Measurements from ENCODE around the gene ADAM8. TPM values are rescaled to one million over a fixed set of nuclear protein-coding genes. Genes with fewer than 3 reads are reported as not detected.

The ADAM8 gene
- polyA plus RNA-seq, 1 donor (not counting 4 experiments of a cell fraction or from before 2014, with no cell fraction given): 42.0 TPM

DNA sequence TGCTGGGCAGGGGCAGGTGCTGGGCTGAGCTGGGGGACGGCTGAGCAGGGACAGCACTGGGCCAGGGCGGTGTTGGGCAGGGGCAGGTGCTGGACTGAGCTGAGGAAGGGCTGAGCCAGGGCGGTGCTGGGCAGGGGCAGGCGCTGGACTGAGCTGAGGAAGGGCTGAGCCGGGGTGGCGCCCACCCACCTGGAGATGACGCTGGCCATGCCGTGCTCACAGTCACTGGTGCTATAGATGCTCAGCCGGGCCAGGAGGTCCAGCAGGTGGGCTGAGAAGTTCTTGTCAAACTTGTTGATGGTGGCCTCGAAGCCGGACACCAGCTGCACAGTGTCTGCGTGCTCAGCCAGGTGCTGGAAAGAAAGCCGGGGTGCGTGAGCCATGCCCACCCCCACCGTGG lies 4.4 kb upstream of the ADAM8 start:
- H3K27me3 ChIP-seq (ENCODE audit: control insufficient read depth, extremely low read depth, insufficient read depth, low read length): no peaks in the 10 kb centered on the region
- DNase-seq (ENCODE audit: low read depth, low spot score): no peak
- TF ChIP-seq, protein P1, sequence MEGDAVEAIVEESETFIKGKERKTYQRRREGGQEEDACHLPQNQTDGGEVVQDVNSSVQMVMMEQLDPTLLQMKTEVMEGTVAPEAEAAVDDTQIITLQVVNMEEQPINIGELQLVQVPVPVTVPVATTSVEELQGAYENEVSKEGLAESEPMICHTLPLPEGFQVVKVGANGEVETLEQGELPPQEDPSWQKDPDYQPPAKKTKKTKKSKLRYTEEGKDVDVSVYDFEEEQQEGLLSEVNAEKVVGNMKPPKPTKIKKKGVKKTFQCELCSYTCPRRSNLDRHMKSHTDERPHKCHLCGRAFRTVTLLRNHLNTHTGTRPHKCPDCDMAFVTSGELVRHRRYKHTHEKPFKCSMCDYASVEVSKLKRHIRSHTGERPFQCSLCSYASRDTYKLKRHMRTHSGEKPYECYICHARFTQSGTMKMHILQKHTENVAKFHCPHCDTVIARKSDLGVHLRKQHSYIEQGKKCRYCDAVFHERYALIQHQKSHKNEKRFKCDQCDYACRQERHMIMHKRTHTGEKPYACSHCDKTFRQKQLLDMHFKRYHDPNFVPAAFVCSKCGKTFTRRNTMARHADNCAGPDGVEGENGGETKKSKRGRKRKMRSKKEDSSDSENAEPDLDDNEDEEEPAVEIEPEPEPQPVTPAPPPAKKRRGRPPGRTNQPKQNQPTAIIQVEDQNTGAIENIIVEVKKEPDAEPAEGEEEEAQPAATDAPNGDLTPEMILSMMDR (optimal IDR thresholded peaks at IDR 0.05 in 1 of 3, IDR thresholded peaks at IDR 0.05 in 1 of 3, conservative IDR thresholded peaks at IDR 0.05 in 1 of 3; ENCODE audit: extremely low read depth in 1 of 3, insufficient read depth in 2 of 3, low read length in 3 of 3): no peak
- TF ChIP-seq EZH2 (IDR thresholded peaks at IDR 0.05; ENCODE audit: low read length): no peak
- H3K36me3 ChIP-seq (ENCODE audit: control insufficient read depth in 2 of 2, extremely low read depth in 1 of 2, insufficient read depth in 2 of 2, low read length in 2 of 2): peaks cover 20 to 31% of the 10 kb centered on the region in 2 experiments
- H3K27ac ChIP-seq (ENCODE audit: control insufficient read depth, insufficient read depth, low read length): no peak overlapping the region
- peaks cover 6% of the 10 kb centered on the region for H3K79me2 ChIP-seq (ENCODE audit: control insufficient read depth, insufficient read depth, low read length)
- no peak overlapping the region for H2AFZ ChIP-seq (ENCODE audit: control insufficient read depth, low read length)
- no peaks in the 10 kb centered on the region for H3K9me3 ChIP-seq (ENCODE audit: control insufficient read depth, low read depth, low read length)
- H3K4me2 ChIP-seq (ENCODE audit: control insufficient read depth, extremely low read depth, insufficient read depth, low read depth, low read length): no peak overlapping the region
- H3K9me1 ChIP-seq (ENCODE audit: control insufficient read depth, extremely low read depth, insufficient read depth, low read length): no peaks in the 10 kb centered on the region
- H3K4me3 ChIP-seq (ENCODE audit: control insufficient read depth in 2 of 3, extremely low read depth in 1 of 3, insufficient read depth in 2 of 3, low read depth in 1 of 3, low read length in 3 of 3): no peak overlapping the region
- no peak for FAIRE-seq
- no peak overlapping the region for H3K9ac ChIP-seq (ENCODE audit: control insufficient read depth, extremely low read depth, insufficient read depth, low read length)
- H4K20me1 ChIP-seq (ENCODE audit: control insufficient read depth, extremely low read depth, insufficient read depth, low read length): no peaks in the 10 kb centered on the region
- dilution Hi-C loops (cut with MboI; ENCODE audit: extremely low pct_ligation_motif_present, low sequenced_read_pairs): no loop called here
- H3K4me1 ChIP-seq (ENCODE audit: control insufficient read depth, extremely low read depth, insufficient read depth, low read length): peaks cover 27% of the 10 kb centered on the region

DNA sequence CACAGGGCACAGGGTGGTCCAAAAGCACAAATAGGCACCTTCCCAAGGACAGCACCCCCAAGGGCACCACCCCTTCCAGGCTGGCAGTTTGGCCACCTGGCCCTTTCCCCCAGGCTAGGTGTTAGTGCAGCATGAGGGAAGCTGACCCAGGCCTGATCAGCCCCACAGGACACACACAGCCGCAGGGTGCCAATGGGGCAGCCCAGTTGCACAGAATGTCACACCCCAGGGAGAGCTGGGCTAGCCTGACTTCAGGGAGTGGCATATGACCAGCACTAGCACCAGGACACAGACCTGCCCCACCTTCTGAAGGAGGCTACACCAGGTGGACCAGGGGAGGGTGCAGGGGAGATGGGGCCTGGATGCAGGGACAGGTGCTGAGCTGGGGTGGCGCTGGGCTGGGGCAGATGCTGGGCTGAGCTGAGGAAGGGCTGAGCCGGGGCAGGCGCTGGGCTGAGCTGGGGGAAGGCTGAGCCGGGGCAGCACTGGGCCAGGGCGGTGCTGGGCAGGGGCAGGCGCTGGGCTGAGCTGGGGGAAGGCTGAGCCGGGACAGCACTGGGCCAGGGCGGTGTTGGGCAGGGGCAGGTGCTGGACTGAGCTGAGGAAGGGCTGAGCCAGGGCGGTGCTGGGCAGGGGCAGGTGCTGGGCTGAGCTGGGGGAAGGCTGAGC lies 3.9 kb upstream of the ADAM8 start:
- H3K36me3 ChIP-seq (ENCODE audit: control insufficient read depth in 2 of 2, extremely low read depth in 1 of 2, insufficient read depth in 2 of 2, low read length in 2 of 2): peaks cover 19 to 31% of the 10 kb centered on the region in 2 experiments
- no peaks in the 10 kb centered on the region for H3K9me3 ChIP-seq (ENCODE audit: control insufficient read depth, low read depth, low read length)
- H3K79me2 ChIP-seq (ENCODE audit: control insufficient read depth, insufficient read depth, low read length): peaks cover 11% of the 10 kb centered on the region
- no peak for FAIRE-seq
- H3K4me2 ChIP-seq (ENCODE audit: control insufficient read depth, extremely low read depth, insufficient read depth, low read depth, low read length): no peak overlapping the region
- H3K27ac ChIP-seq (ENCODE audit: control insufficient read depth, insufficient read depth, low read length): no peak overlapping the region
- DNase-seq (ENCODE audit: low read depth, low spot score): no peak
- H3K9me1 ChIP-seq (ENCODE audit: control insufficient read depth, extremely low read depth, insufficient read depth, low read length): no peaks in the 10 kb centered on the region
- no peaks in the 10 kb centered on the region for H4K20me1 ChIP-seq (ENCODE audit: control insufficient read depth, extremely low read depth, insufficient read depth, low read length)
- H3K4me3 ChIP-seq (ENCODE audit: control insufficient read depth in 2 of 3, extremely low read depth in 1 of 3, insufficient read depth in 2 of 3, low read depth in 1 of 3, low read length in 3 of 3): no peak overlapping the region
- H3K27me3 ChIP-seq (ENCODE audit: control insufficient read depth, extremely low read depth, insufficient read depth, low read length): no peaks in the 10 kb centered on the region
- TF ChIP-seq EZH2 (IDR thresholded peaks at IDR 0.05; ENCODE audit: low read length): no peak
- TF ChIP-seq, protein P1 (optimal IDR thresholded peaks at IDR 0.05 in 1 of 3, IDR thresholded peaks at IDR 0.05 in 1 of 3, conservative IDR thresholded peaks at IDR 0.05 in 1 of 3; ENCODE audit: extremely low read depth in 1 of 3, insufficient read depth in 2 of 3, low read length in 3 of 3): no peak
- no peak overlapping the region for H3K9ac ChIP-seq (ENCODE audit: control insufficient read depth, extremely low read depth, insufficient read depth, low read length)
- H2AFZ ChIP-seq (ENCODE audit: control insufficient read depth, low read length): no peak overlapping the region
- H3K4me1 ChIP-seq (ENCODE audit: control insufficient read depth, extremely low read depth, insufficient read depth, low read length): peaks cover 27% of the 10 kb centered on the region
- dilution Hi-C loops (cut with MboI; ENCODE audit: extremely low pct_ligation_motif_present, low sequenced_read_pairs): no loop called here

Measured in keratinocyte (primary cell).